K562 (cell line): Measurements from ENCODE around the gene PRSS8. TPM values are rescaled to one million over a fixed set of nuclear protein-coding genes. Genes with fewer than 3 reads are reported as not detected.

Experiments
- HLTF ChIP-seq: fragments of 450-650 bp; IDR thresholded peaks from 2 replicates; pipeline ENCODE4 v1.6.1; 2016
- POLR3G ChIP-seq: IDR thresholded peaks from 2 replicates; pipeline ENCODE4 v1.6.1; 2011; ENCODE audit not compliant: insufficient read length, insufficient replicate concordance; ENCODE audit errors: extremely low read depth
- TAF15 ChIP-seq: fragments of 200-400 bp; formaldehyde crosslinking; IDR thresholded peaks from 2 replicates; pipeline ENCODE4 v1.6.1; 2017; ENCODE audit warnings: mild to moderate bottlenecking, low read depth, low read length, moderate library complexity
- TCF7L2 ChIP-seq: fragments of 150-350 bp; IDR thresholded peaks from 2 replicates; pipeline ENCODE4 v1.6.1; 2016; ENCODE audit warnings: low read depth, mild to moderate bottlenecking, low read length, moderate library complexity
- ZNF12 ChIP-seq: sonication (generic); formaldehyde crosslinking; IDR thresholded peaks from 2 replicates; pipeline ENCODE4 v1.4.0; 2020; ENCODE audit warnings: mild to moderate bottlenecking, missing genetic modification reagents
- ZNF695 ChIP-seq: fragments of 450-650 bp; formaldehyde crosslinking; IDR thresholded peaks from 2 replicates; pipeline ENCODE4 v1.4.0; 2020; ENCODE audit warnings: mild to moderate bottlenecking, moderate library complexity
- polyA plus RNA-seq, 8 experiments: library from polyadenylated mRNA; depleted of rRNA in 4 of 8; stranded (reverse) in 5 of 8; unstranded in 3 of 8; fragments of >200 nt; fragmentation: Nextera tagmentation in 2 of 8; fragmentation: Illumina TruSeq in 1 of 8; extraction: Ambion mirVana in 2 of 8; extraction: Trizol in 1 of 8; gene quantifications; 2 replicates each; pipeline versions ENCODE4 v1.2.1 to v1.2.3, GENCODE V29; 2011 to 2014; ENCODE audit warnings: inconsistent platforms in 1 of 8, missing spikeins in 1 of 8
- total RNA-seq, 7 experiments: library from RNA; depleted of rRNA in 6 of 7; stranded (reverse); fragments of >200 nt in 6 of 7; fragmentation: Illumina TruSeq in 2 of 7; extraction: Trizol in 2 of 7; gene quantifications; 2 replicates each; pipeline versions ENCODE4 v1.2.1 to v1.2.3, GENCODE V29; 2011 to 2021; ENCODE audit warnings: low replicate concordance in 1 of 7
- TF ChIP-seq, protein P1 (sequence below): fragments of 450-650 bp; IDR thresholded peaks from 2 replicates; pipeline ENCODE4 v1.6.1; 2018; ENCODE audit not compliant: partially characterized antibody
- TF ChIP-seq, protein P2 (sequence below): fragments of 250-450 bp; sonication (Bioruptor Pico); IDR thresholded peaks from 2 replicates; pipeline ENCODE4 v1.5.0; 2021; ENCODE audit warnings: mild to moderate bottlenecking, borderline replicate concordance
- TF ChIP-seq, protein P3 (sequence below): fragments of 250-450 bp; sonication (Bioruptor Pico); IDR thresholded peaks from 2 replicates; pipeline ENCODE4 v1.4.0; 2020
- TF ChIP-seq, protein P4 (sequence below): fragments of 250-450 bp; sonication (Bioruptor Pico); IDR thresholded peaks from 2 replicates; pipeline ENCODE4 v1.8.0; 2021; ENCODE audit warnings: borderline replicate concordance, mild to moderate bottlenecking, moderate library complexity; ENCODE audit not compliant: poor library complexity, severe bottlenecking
- TF ChIP-seq, protein P5 (sequence below): fragments of 250-450 bp; sonication (Bioruptor Pico); IDR thresholded peaks from 2 replicates; pipeline ENCODE4 v1.4.0; 2020; ENCODE audit warnings: mild to moderate bottlenecking, moderate library complexity, borderline replicate concordance
- TF ChIP-seq, protein P6 (sequence below): sonication (generic); formaldehyde crosslinking; IDR thresholded peaks from 2 replicates; pipeline ENCODE4 v1.8.1; 2023; ENCODE audit warnings: mild to moderate bottlenecking, missing genetic modification reagents, moderate library complexity
- TF ChIP-seq, protein P7 (sequence below): sonication (generic); formaldehyde crosslinking; IDR thresholded peaks from 2 replicates; pipeline ENCODE4 v1.8.0; 2022; ENCODE audit warnings: mild to moderate bottlenecking, missing genetic modification reagents

PRSS8 gene
- total and polyA plus RNA-seq, 9 of the 15 experiments (the other 6 are each of a cell fraction or from before 2014, with no cell fraction given): 0.25 to 3.9 (median 1.3) TPM; not detected in 1

DNA sequence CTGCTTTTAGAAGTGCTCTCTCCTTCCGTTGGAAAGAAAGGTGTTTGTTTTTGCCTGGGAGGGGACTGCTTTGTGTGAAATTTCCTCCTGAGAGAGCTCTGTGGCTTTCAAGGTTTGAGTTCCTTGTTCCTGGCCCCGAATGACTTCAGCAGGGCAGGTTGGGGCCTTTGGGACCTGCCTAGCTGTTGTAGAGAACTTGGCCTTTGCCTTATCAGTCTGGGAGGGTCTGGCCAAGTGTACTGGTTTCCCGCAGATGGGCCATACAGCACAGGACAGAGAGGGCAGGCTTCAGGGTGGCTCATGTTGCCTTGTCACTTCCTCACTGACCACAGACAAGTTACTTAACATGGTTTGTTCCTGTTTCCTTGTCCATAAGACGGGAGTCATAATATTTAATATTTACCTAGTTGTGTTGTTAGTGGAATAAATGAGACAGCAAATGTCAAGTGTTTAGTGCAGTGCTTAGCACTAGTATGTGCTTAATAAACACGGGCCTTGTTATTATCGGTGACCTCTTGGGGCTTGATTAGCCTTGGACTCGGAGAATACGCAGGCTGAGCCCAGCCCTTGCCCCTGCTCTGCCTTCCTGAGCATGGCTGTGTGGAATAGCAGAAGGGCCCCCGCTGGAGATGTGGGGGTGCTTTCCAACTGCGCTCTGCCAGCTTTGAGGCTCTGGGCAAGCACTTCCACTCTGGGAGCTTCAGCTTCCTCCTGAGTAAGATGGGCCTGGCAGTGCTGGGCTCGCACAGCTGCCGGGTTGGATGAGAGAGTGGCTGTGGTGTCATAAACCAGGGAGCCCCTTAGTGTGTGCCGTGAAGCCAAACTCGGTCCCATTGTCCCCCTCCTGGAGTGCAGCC, 6.6 kb downstream of the PRSS8 start (continued):
- TF ChIP-seq, protein P1, sequence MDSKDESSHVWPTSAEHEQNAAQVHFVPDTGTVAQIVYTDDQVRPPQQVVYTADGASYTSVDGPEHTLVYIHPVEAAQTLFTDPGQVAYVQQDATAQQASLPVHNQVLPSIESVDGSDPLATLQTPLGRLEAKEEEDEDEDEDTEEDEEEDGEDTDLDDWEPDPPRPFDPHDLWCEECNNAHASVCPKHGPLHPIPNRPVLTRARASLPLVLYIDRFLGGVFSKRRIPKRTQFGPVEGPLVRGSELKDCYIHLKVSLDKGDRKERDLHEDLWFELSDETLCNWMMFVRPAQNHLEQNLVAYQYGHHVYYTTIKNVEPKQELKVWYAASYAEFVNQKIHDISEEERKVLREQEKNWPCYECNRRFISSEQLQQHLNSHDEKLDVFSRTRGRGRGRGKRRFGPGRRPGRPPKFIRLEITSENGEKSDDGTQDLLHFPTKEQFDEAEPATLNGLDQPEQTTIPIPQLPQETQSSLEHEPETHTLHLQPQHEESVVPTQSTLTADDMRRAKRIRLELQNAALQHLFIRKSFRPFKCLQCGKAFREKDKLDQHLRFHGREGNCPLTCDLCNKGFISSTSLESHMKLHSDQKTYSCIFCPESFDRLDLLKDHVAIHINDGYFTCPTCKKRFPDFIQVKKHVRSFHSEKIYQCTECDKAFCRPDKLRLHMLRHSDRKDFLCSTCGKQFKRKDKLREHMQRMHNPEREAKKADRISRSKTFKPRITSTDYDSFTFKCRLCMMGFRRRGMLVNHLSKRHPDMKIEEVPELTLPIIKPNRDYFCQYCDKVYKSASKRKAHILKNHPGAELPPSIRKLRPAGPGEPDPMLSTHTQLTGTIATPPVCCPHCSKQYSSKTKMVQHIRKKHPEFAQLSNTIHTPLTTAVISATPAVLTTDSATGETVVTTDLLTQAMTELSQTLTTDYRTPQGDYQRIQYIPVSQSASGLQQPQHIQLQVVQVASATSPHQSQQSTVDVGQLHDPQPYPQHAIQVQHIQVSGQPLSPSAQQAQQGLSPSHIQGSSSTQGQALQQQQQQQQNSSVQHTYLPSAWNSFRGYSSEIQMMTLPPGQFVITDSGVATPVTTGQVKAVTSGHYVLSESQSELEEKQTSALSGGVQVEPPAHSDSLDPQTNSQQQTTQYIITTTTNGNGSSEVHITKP: peak; percentile 80
- TF ChIP-seq, protein P2, sequence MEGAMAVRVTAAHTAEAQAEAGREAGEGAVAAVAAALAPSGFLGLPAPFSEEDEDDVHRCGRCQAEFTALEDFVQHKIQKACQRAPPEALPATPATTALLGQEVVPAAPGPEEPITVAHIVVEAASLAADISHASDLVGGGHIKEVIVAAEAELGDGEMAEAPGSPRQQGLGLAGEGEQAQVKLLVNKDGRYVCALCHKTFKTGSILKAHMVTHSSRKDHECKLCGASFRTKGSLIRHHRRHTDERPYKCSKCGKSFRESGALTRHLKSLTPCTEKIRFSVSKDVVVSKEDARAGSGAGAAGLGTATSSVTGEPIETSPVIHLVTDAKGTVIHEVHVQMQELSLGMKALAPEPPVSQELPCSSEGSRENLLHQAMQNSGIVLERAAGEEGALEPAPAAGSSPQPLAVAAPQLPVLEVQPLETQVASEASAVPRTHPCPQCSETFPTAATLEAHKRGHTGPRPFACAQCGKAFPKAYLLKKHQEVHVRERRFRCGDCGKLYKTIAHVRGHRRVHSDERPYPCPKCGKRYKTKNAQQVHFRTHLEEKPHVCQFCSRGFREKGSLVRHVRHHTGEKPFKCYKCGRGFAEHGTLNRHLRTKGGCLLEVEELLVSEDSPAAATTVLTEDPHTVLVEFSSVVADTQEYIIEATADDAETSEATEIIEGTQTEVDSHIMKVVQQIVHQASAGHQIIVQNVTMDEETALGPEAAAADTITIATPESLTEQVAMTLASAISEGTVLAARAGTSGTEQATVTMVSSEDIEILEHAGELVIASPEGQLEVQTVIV: no peak
- TF ChIP-seq ZNF12 (CRISPR knock-in tag) (0 out of 2 replicates have a peak, but pooled peaks have one; percentile 18), ZNF695 (CRISPR knock-in tag) (no peak), POLR3G (no peak), TCF7L2 (no peak), TAF15 (no peak), HLTF (no peak)
- TF ChIP-seq, protein P3, sequence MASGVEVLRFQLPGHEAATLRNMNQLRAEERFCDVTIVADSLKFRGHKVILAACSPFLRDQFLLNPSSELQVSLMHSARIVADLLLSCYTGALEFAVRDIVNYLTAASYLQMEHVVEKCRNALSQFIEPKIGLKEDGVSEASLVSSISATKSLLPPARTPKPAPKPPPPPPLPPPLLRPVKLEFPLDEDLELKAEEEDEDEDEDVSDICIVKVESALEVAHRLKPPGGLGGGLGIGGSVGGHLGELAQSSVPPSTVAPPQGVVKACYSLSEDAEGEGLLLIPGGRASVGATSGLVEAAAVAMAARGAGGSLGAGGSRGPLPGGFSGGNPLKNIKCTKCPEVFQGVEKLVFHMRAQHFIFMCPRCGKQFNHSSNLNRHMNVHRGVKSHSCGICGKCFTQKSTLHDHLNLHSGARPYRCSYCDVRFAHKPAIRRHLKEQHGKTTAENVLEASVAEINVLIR (CRISPR knock-in tag): no peak
- TF ChIP-seq, protein P4, sequence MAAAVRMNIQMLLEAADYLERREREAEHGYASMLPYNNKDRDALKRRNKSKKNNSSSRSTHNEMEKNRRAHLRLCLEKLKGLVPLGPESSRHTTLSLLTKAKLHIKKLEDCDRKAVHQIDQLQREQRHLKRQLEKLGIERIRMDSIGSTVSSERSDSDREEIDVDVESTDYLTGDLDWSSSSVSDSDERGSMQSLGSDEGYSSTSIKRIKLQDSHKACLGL (CRISPR knock-in tag): no peak
- TF ChIP-seq, protein P5, sequence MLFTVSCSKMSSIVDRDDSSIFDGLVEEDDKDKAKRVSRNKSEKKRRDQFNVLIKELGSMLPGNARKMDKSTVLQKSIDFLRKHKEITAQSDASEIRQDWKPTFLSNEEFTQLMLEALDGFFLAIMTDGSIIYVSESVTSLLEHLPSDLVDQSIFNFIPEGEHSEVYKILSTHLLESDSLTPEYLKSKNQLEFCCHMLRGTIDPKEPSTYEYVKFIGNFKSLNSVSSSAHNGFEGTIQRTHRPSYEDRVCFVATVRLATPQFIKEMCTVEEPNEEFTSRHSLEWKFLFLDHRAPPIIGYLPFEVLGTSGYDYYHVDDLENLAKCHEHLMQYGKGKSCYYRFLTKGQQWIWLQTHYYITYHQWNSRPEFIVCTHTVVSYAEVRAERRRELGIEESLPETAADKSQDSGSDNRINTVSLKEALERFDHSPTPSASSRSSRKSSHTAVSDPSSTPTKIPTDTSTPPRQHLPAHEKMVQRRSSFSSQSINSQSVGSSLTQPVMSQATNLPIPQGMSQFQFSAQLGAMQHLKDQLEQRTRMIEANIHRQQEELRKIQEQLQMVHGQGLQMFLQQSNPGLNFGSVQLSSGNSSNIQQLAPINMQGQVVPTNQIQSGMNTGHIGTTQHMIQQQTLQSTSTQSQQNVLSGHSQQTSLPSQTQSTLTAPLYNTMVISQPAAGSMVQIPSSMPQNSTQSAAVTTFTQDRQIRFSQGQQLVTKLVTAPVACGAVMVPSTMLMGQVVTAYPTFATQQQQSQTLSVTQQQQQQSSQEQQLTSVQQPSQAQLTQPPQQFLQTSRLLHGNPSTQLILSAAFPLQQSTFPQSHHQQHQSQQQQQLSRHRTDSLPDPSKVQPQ: no peak
- TF ChIP-seq, protein P6, sequence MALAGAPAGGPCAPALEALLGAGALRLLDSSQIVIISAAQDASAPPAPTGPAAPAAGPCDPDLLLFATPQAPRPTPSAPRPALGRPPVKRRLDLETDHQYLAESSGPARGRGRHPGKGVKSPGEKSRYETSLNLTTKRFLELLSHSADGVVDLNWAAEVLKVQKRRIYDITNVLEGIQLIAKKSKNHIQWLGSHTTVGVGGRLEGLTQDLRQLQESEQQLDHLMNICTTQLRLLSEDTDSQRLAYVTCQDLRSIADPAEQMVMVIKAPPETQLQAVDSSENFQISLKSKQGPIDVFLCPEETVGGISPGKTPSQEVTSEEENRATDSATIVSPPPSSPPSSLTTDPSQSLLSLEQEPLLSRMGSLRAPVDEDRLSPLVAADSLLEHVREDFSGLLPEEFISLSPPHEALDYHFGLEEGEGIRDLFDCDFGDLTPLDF (CRISPR knock-in tag): no peak
- TF ChIP-seq, protein P7, sequence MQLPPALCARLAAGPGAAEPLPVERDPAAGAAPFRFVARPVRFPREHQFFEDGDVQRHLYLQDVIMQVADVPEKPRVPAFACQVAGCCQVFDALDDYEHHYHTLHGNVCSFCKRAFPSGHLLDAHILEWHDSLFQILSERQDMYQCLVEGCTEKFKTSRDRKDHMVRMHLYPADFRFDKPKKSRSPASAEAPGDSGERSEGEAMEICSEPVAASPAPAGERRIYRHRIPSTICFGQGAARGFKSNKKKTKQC (CRISPR knock-in tag): no peak
